Neural progenitor cell (in vitro differentiated cells): ENCODE data around the gene HES4. TPM values are rescaled to one million over a fixed set of nuclear protein-coding genes. Genes with fewer than 3 reads are reported as not detected.
A peak's percentile ranks its signal among the peaks of the same experiment; 100 is the strongest.

Experiments
- DNase-seq: peaks from one replicate; pipeline ENCODE4 v3.0.0-alpha.2; 2016; ENCODE audit warnings: low spot score
- H2AFZ ChIP-seq: fragments of 200-600 bp; sonication (generic); replicated peaks from 2 replicates; pipeline ENCODE4 v1.6.1; 2016; ENCODE audit warnings: antibody characterized with exemption
- H3F3A ChIP-seq: fragments of 200-600 bp; sonication (generic); 2 replicates; pipeline ENCODE4 v1.6.1; 2016; ENCODE audit warnings: antibody characterized with exemption, low read depth
- H3K27ac ChIP-seq: fragments of 200-600 bp; sonication (generic); 2 replicates; pipeline ENCODE4 v1.5.1; 2016; ENCODE audit warnings: mild to moderate bottlenecking
- H3K27me3 ChIP-seq: fragments of 200-600 bp; sonication (generic); 2 replicates; pipeline ENCODE4 v1.6.1; 2016; ENCODE audit warnings: mild to moderate bottlenecking, moderate library complexity
- H3K36me3 ChIP-seq: fragments of 200-600 bp; sonication (generic); 2 replicates; pipeline ENCODE4 v1.5.1; 2016
- H3K4me1 ChIP-seq: fragments of 200-600 bp; sonication (generic); 2 replicates; pipeline ENCODE4 v1.6.1; 2016; ENCODE audit warnings: mixed run types
- H3K4me2 ChIP-seq: fragments of 200-600 bp; sonication (generic); 2 replicates; pipeline ENCODE4 v1.6.1; 2016
- H3K4me3 ChIP-seq: fragments of 200-600 bp; sonication (generic); 2 replicates; pipeline ENCODE4 v1.5.1; 2016
- H3K79me2 ChIP-seq: fragments of 200-600 bp; sonication (generic); 2 replicates; pipeline ENCODE4 v1.6.1; 2016; ENCODE audit warnings: low read depth
- H3K9ac ChIP-seq: fragments of 200-600 bp; sonication (generic); 2 replicates; pipeline ENCODE4 v1.6.1; 2016
- H3K9me3 ChIP-seq: fragments of 200-600 bp; sonication (generic); 2 replicates; pipeline ENCODE4 v1.5.1; 2016; ENCODE audit warnings: low read depth
- H4K20me1 ChIP-seq: fragments of 200-600 bp; sonication (generic); 2 replicates; pipeline ENCODE4 v1.6.1; 2016; ENCODE audit warnings: low read depth
- H3K27ac Mint-ChIP-seq: 3 replicates; pipeline ENCODE4 v1.8.0; 2021; ENCODE audit warnings: mixed read lengths
- H3K27me3 Mint-ChIP-seq: 2 replicates; pipeline ENCODE4 v1.8.0; 2022; ENCODE audit warnings: low read depth, mild to moderate bottlenecking, inconsistent platforms, moderate library complexity, mixed read lengths; ENCODE audit not compliant: insufficient read depth
- H3K36me3 Mint-ChIP-seq: 3 replicates; pipeline ENCODE4 v1.8.0; 2021; ENCODE audit warnings: mixed read lengths
- H3K4me1 Mint-ChIP-seq: 3 replicates; pipeline ENCODE4 v1.8.0; 2021; ENCODE audit warnings: mixed read lengths
- H3K4me3 Mint-ChIP-seq: 3 replicates; pipeline ENCODE4 v1.8.0; 2021; ENCODE audit warnings: mild to moderate bottlenecking, moderate library complexity, mixed read lengths
- H3K9me3 Mint-ChIP-seq: 3 replicates; pipeline ENCODE4 v1.8.0; 2020; ENCODE audit warnings: mixed read lengths
- CTCF ChIP-seq: fragments of 200-600 bp; sonication (generic); IDR thresholded peaks from 2 replicates; pipeline ENCODE4 v1.5.1; 2017; ENCODE audit warnings: antibody characterized with exemption, mild to moderate bottlenecking
- EZH2 ChIP-seq: fragments of 200-600 bp; sonication (generic); IDR thresholded peaks from 2 replicates; pipeline ENCODE4 v1.6.1; 2017; ENCODE audit warnings: antibody characterized with exemption, mild to moderate bottlenecking, moderate library complexity
- EZH2phosphoT487 ChIP-seq: fragments of 200-600 bp; sonication (generic); IDR thresholded peaks from 2 replicates; pipeline ENCODE4 v1.6.1; 2017; ENCODE audit warnings: antibody characterized with exemption
- total RNA-seq: library from RNA; depleted of rRNA; stranded (reverse); fragments of >200 nt; gene quantifications from 2 replicates; pipeline ENCODE4 v1.2.3, GENCODE V29; 2015; ENCODE audit warnings: low replicate concordance

Gene HES4
- total RNA-seq, 1 donor from 2014 or later = 7.6 TPM

DNA sequence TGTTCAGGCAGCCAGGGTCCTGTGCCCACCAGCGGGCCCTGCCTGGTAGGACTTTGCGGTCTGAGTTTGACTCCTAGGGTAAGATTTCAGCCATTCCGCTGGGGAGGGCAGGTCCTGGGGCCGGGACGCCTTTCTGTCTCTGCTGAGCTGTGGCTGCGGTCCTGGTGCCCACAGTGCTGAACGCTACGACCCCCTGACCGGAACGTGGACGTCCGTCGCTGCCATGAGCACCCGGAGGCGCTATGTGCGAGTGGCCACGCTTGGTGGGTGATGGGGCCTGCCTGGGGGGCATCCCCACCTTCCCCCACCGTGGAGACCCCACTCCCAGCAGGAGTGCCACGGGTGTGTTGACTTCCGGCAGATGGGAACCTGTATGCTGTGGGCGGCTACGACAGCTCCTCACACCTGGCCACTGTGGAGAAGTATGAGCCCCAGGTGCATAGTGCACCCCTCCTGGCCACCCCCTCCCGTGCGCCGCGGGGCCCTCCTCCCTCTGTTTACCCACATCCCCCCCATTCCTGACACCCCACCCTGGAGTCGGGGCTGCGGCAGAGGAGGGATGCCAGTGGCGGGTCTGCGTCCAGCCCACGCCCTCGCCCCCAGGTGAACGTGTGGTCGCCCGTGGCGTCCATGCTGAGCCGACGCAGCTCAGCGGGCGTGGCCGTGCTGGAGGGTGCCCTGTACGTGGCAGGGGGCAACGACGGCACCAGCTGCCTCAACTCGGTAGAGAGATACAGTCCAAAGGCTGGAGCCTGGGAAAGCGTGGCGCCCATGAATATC is 36.0 kb downstream of the HES4 start:
- no peaks in the 10 kb centered on the region for H3K9me3 ChIP-seq

DNA sequence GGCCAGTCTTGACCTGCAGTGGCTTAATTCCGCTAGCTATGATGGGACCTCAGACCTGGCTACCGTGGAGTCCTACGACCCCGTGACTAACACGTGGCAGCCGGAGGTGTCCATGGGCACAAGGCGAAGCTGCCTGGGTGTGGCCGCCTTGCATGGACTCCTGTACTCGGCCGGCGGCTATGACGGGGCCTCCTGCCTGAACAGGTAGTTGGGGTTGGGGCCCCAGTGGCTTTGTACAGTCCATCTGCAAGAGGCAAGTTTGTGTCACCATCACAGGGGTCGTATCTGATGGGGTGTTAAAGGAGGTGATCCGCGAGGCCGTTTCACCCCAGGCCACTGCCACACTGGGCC is 36.6 kb downstream of the HES4 start:
- Histone ChIP-seq H3K9ac (no peak overlapping the region), H3K4me2 (no peak overlapping the region), H2AFZ (no peak overlapping the region), H3K4me3 (no peak overlapping the region), H3K4me1 (peaks cover 7% of the 10 kb centered on the region), H3K79me2 (peaks cover 8% of the 10 kb centered on the region), H3F3A (peaks cover 4% of the 10 kb centered on the region), H3K36me3 (no peaks in the 10 kb centered on the region), H3K27me3 (peaks cover 66% of the 10 kb centered on the region), H3K9me3 (no peaks in the 10 kb centered on the region), H4K20me1 (peaks cover 48% of the 10 kb centered on the region), H3K27ac (no peak overlapping the region)
- no peak overlapping the region for H3K27ac Mint-ChIP-seq
- H3K4me1 Mint-ChIP-seq = peaks cover 3% of the 10 kb centered on the region
- DNase-seq = no peak
- no peak for TF ChIP-seq CTCF
- TF ChIP-seq EZH2 = no peak
- TF ChIP-seq EZH2phosphoT487 = no peak
- H3K9me3 Mint-ChIP-seq = no peaks in the 10 kb centered on the region
- no peak overlapping the region for H3K4me3 Mint-ChIP-seq
- H3K36me3 Mint-ChIP-seq = peaks cover 4% of the 10 kb centered on the region
- peaks cover 28% of the 10 kb centered on the region for H3K27me3 Mint-ChIP-seq

More for the DNA sequence above, 36.0 kb downstream of the HES4 start:
- Histone ChIP-seq H3K4me3 (no peak overlapping the region), H3K79me2 (peaks cover 1% of the 10 kb centered on the region), H4K20me1 (peaks cover 45% of the 10 kb centered on the region), H3K4me1 (peaks cover 5% of the 10 kb centered on the region), H3K36me3 (no peaks in the 10 kb centered on the region), H3K27me3 (peaks cover 72% of the 10 kb centered on the region), H2AFZ (no peak overlapping the region), H3K27ac (no peak overlapping the region), H3K4me2 (no peak overlapping the region), H3K9ac (no peak overlapping the region), H3F3A (peaks cover 5% of the 10 kb centered on the region)
- no peak for TF ChIP-seq EZH2phosphoT487
- TF ChIP-seq CTCF = no peak
- TF ChIP-seq EZH2 = no peak
- H3K9me3 Mint-ChIP-seq = no peaks in the 10 kb centered on the region
- no peak overlapping the region for H3K4me3 Mint-ChIP-seq
- H3K27me3 Mint-ChIP-seq = peaks cover 35% of the 10 kb centered on the region
- H3K27ac Mint-ChIP-seq = no peak overlapping the region
- H3K4me1 Mint-ChIP-seq = no peaks in the 10 kb centered on the region
- no peak for DNase-seq
- H3K36me3 Mint-ChIP-seq = peaks cover 4% of the 10 kb centered on the region

- peaks cover 5% of the 10 kb centered on the region for H3K36me3 Mint-ChIP-seq
- Histone ChIP-seq H3K4me3 (no peak overlapping the region), H3K27me3 (peaks cover 59% of the 10 kb centered on the region), H3F3A (peaks cover 4% of the 10 kb centered on the region), H3K79me2 (peaks cover 14% of the 10 kb centered on the region), H4K20me1 (peaks cover 45% of the 10 kb centered on the region), H3K27ac (no peak overlapping the region), H3K36me3 (no peaks in the 10 kb centered on the region), H3K4me2 (no peak overlapping the region), H3K9ac (no peak overlapping the region), H3K9me3 (no peaks in the 10 kb centered on the region), H3K4me1 (peaks cover 10% of the 10 kb centered on the region), H2AFZ (no peak overlapping the region)
- H3K27ac Mint-ChIP-seq = no peak overlapping the region
- TF ChIP-seq CTCF (no peak), EZH2phosphoT487 (no peak), EZH2 (no peak)
- peaks cover 28% of the 10 kb centered on the region for H3K27me3 Mint-ChIP-seq
- peaks cover 5% of the 10 kb centered on the region for H3K4me1 Mint-ChIP-seq
- no peak for DNase-seq
- no peaks in the 10 kb centered on the region for H3K9me3 Mint-ChIP-seq
- peak overlapping the region; percentile 80 for H3K4me3 Mint-ChIP-seq
Measured at GRCh38 chr1:962381-963300, 37.3 kb downstream of the HES4 start.
